Choroid plexus epithelial cell (primary cell): ENCODE results near the gene LPP.

Experiments
- DNase-seq: peaks from one replicate; pipeline ENCODE4 v3.0.0-alpha.2; 2010; ENCODE audit warnings: low read depth
- H3K4me3 ChIP-seq: 2 replicates; pipeline ENCODE4 v1.5.1; 2011; ENCODE audit warnings: low read depth, mild to moderate bottlenecking, control low read depth, low read length, moderate library complexity
- CTCF ChIP-seq: conservative IDR thresholded peaks from 2 replicates; pipeline ENCODE4 v1.5.1; 2011; ENCODE audit warnings: low read depth, mild to moderate bottlenecking, control low read depth, inconsistent platforms, low read length, moderate library complexity

LPP gene

GRCh38 chr3:188309437-188310269, 155.7 kb downstream of the LPP start:
- H3K4me3 ChIP-seq = no peak overlapping the region
- no peak for TF ChIP-seq CTCF
- peak; percentile 47 for DNase-seq

- TF ChIP-seq CTCF = no peak
- H3K4me3 ChIP-seq = no peak overlapping the region
- no peak for DNase-seq
These were observed 156.3 kb downstream of the LPP start for GRCh38 chr3:188310270-188310710.

- H3K4me3 ChIP-seq = no peak overlapping the region
- no peak for DNase-seq
- no peak for TF ChIP-seq CTCF
These were observed 161.6 kb downstream of the LPP start for GRCh38 chr3:188315553-188315952.

GRCh38 chr3:188316021-188316722, 162.2 kb downstream of the LPP start:
- TF ChIP-seq CTCF = no peak
- H3K4me3 ChIP-seq = no peak overlapping the region
- DNase-seq = peak; percentile 54

GRCh38 chr3:188316723-188317070, 162.7 kb downstream of the LPP start:
- DNase-seq = no peak
- TF ChIP-seq CTCF = no peak
- no peak overlapping the region for H3K4me3 ChIP-seq

- TF ChIP-seq CTCF = no peak
- no peak for DNase-seq
- H3K4me3 ChIP-seq = no peak overlapping the region
These were observed 165.6 kb downstream of the LPP start for GRCh38 chr3:188319569-188319968.
